ENCODE results near the gene MORF4L1.

- TF ChIP-seq CTCF (IDR thresholded peaks at IDR 0.05) = no peak
- no peak for TF ChIP-seq POLR2A (IDR thresholded peaks at IDR 0.05)
Observed at GRCh38 chr15:78917888-78918287, 45.2 kb downstream of the MORF4L1 start.

Data from tibial nerve (tissue), 3 donors.